HG02759 (cell line): ENCODE data around the gene NR2E3.

Experiments
- ATAC-seq: cut with Tn5 transposase; IDR thresholded peaks from one replicate; pipeline ENCODE4 v1.9.1; 2021; ENCODE audit warnings: mild to moderate bottlenecking, moderate library complexity; ENCODE audit not compliant: unreplicated experiment

NR2E3 gene

DNA sequence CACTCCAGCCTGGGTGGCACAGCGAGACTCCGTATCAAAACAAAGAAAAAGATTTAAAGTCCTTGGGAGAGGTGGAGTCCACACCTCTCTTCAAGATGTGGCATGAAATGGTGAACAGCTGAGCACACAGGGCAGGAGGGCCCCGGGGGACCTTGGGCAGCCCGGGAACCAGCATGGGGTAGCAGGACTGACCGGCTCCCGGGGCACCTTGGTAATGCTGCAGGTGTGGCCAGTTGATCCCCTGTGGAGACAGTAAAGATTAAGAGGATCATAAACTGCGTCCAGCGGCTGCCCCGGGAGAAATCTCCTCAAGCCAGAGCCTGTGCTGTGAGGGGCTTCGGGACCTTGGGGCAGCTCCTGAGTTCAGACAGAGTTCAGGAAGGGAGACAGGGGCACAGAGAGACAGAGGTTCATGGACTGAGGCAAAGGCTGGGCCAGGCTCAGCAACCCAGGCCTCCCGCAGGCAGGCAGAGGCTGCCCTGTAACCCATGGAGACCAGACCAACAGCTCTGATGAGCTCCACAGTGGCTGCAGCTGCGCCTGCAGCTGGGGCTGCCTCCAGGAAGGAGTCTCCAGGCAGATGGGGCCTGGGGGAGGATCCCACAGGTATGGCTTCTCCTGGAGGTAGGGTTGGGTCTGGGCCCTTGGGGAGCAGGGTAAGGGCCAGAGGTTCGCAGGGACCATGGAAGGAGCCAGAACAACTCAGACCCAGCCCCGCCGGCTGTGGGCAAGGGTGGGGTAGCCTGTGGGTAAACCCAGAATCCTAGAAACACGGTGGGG, at the start of gene NR2E3:
TSS of gene NR2E3 (plus strand) at position 299 of the 780 bp plus-strand sequence. CDS start at position 489, 190 bp downstream.
- ATAC-seq = no peak

DNA sequence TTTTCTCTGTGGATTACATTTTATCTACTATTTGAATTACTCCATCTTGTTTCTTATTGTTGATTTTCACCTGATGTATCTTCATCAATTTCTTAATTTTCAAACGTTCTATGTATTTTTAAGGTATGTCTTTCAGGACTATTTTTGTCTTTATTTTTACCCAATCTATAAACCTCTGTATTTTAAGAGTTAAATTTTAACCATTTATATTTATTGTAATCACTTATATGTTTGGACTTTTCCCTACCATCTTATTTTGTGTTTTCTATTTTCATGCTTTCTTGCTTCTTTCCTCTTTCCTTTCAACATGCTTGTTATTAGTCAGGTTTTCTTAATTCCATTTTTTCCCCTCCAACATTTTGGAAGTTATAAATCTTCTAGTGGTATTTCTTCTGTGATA, 49.5 kb upstream of the NR2E3 start:
- no peak for ATAC-seq

GRCh38 chr15:71761649-71762048, 48.7 kb upstream of the NR2E3 start:
- ATAC-seq = no peak

DNA sequence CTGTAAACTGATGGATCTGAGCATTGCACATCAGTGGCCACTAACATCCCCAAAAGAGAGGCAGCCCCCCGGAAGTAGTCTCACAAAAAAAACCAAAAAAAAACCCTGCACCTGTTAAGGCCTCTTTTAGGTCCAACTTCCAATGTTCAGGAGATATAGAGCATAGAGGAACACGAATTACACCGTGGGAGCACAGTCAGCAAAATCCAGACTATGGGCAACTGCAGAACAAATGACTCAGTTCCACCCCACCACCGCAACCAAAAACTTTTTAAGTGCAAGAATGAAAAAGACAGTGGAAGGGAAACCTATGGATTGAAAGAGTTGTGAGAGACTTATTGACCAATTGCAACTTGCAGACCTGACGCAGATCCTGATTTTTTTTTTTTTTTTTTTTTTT, 42.2 kb upstream of the NR2E3 start:
- ATAC-seq = no peak

GRCh38 chr15:71773206-71773859, 37.0 kb upstream of the NR2E3 start:
- ATAC-seq = no peak

DNA sequence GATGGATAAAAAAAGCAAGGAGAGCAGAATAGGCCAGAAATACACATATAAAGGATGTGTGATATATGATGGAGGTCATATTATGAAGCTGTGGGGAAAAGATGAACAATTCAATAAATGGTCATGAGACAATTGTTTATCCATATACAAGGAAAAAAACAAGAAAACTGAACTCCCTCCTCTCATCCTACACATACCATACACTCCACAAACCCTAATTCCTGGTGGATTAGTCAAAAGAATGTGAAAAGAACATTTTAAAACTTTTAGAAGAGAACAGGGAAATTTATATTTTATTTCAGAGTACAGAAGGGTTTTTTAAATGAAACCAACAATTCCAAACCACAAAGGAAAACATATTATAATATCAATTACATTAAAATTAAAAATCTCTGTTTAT, 34.5 kb upstream of the NR2E3 start:
- ATAC-seq = no peak

- ATAC-seq = no peak
Measured at GRCh38 chr15:71776304-71776703, 34.0 kb upstream of the NR2E3 start.

DNA sequence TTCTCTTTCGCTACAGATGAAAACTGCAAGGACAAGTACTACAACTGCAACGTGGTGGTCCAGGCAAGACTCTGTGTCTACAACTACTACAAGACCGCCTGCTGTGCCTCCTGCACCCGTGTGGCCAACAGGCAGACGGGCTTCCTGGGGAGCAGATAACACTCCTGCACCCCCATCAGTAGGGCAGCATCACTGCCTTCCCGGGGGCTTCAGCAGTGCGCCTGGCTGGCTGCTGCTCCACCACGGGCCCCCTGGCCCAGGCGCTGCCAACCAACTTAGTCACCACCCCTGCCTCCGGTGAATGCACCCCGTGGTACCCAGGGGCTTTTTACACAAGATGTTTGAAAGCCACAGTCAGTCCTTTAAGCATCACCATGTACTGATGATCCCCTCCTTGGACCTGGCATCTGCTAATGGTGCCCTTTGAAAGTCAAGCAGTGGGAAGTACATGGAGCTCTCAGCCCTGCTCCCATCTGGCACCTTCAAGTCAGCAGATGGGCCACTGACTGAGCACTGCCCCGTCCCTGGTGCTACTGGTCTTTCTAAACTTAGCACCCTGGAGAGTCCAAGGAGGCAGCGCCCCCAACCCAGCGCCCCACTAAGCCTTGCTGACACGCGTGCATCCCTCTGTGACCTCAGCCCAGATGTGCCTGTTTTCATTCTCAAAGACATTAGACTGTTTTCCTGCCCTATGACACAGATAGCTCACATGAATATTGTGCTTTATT, 33.0 kb upstream of the NR2E3 start:
- ATAC-seq = no peak

DNA sequence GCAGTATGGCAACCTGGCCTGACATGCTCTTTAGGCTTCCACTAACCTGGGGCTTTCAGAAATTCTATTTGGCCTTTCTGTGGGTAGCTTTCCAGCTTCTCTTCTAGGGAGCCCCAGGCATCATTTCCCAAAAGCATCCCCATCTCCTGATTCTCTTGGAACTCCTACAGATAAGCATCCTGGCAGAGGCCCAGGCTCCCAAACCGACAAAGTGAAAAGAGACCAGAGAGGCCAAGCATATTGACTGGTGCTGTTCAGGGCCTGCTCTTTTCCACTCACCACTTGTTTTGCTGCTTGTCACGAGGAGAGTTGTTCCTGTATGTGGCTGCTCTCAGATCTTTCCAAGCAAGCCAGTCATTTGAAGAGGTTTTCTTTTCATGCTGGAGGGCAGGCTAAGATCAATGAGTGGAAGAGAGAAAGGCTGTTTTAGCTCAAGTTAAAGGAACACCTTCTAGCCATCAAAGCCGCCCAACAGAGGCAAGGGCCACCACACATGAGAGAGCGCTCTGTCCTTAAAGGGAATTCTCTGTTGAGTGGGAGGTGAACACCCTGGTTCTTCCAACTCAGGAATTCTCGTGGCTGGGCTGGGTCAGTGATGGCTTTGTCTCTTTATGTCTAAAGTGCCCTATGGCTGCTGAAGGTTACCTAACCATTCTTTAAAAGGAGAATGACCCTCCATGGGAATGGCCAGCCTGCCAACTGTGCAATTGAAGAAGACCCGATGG, 31.1 kb upstream of the NR2E3 start:
- no peak for ATAC-seq

DNA sequence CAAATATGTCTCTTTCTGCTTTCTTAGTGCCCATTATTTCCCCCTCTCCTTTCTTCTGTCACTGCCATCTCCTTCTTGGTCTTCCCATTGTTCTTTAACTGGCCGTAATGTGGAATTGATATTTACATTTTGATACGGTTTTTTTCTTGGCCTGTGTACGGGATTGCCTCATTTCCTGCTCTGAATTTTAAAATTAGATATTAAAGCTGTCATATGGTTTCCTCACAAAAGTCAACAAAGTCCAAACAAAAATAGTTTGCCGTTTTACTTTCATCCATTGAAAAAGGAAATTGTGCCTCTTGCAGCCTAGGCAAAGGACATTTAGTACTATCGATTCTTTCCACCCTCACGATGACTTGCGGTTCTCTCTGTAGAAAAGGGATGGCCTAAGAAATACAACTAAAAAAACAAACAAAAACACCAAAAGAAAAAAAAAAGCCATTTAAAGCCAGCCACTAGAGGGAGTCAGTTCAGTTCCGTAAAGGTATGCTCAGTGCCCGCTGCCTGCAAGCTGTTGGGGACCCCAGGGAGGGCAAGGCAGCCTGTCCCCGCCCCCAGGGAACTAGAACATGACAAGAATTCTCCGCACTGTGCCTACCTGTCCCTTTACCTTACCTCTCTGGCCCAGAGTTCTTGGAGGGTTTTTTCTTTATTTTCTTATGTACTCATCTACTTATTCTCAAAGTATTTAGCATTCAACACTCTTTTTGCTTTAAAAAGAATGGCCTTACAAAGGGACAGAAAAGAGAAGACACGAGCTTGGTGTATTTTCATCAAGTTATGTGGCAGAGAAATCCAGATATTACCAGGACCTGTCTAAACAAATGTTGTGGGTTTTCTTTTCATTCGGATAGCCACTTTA, 30.0 kb upstream of the NR2E3 start:
- ATAC-seq = peak; percentile 57

DNA sequence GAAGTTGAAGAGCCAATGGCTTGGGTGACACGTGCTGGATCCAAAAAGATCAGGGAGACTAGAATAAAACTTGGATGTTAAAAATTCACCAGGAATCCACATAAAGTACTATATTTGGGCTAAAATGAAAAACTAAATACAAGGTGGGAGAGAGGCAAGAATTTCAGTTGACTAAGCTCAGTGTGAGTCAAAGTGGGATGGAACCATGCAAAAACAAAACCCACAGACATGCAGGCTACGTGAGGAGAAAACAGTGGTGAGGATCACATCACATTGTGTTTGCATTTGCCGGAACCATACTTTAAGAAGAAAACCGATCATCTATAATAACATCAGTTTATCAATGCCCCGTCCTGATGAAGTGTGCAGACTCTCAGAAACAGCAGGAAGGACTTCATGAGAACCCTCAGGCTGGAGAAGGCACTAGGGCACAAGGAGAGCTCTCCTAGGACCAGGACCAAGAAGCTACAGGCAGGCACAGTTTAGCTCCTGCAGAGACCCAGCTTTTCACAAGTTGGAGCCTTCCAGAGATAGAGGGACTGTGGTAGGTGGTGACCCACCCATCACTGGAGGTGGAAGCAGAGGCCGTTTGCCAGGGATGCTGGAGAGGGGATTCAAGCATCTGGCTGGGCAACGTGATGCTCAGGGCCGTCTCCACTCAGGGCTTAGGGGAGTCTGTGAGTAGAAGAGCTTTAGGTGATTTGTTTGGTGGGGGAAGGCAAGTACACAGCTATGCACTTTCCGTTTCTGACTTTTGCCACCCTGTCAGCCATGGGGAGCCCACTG, 29.0 kb upstream of the NR2E3 start:
- peak; percentile 48 for ATAC-seq

DNA sequence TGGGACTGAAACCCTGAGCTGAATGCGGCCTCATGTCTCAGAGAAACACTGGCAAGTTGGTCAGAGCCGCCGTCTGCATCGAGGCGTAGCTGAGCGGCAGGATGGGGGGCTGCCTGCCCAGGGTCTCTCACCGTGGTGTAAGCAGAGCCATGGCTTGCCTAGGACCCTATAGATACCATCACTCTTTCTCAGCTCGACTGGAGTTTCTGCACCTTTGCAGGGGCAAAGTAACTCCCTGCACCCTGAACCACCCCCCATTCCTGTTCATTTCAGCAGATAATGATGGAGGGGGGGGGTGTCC, 28.4 kb upstream of the NR2E3 start:
- ATAC-seq = no peak

- no peak for ATAC-seq
Measured at GRCh38 chr15:71782422-71783165, 27.8 kb upstream of the NR2E3 start.

DNA sequence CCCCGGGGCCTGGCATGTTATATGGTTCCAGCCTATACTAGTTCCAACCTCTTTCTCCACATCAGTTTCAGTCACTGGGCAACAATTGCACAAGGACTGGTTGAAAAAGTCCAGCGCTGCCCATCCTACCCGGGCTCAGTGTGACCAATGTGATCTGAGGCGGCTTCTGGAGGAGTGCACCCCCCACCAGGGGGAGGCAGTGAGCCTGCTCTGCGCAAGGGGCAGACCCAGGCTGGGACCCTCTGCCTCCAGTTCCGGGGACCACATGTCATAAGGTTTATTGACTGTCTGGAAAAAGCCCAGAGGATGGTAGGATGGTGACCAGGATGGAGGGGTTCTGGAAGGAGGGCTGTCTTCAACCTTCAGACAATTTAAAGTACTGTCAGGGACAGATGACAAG, 25.6 kb upstream of the NR2E3 start:
- no peak for ATAC-seq

DNA sequence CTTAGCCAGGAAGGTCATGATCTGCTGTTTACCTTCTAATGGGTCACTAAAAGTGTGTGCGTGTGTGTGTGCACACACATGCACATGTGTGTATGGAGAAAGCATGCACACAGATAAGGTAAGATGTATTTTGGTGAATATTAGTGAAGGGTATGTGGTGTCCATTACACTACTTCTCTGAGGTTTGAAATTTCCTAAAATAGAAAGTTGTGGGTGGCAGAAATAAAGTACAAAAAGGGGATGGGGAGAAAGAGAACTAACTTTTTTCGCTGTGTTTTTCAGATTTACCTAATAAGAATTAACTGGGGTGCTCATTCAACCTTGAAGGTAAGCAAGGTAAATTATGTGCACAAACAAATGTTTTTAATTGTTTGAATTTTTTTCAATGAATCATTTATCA, 24.4 kb upstream of the NR2E3 start:
- ATAC-seq = no peak

DNA sequence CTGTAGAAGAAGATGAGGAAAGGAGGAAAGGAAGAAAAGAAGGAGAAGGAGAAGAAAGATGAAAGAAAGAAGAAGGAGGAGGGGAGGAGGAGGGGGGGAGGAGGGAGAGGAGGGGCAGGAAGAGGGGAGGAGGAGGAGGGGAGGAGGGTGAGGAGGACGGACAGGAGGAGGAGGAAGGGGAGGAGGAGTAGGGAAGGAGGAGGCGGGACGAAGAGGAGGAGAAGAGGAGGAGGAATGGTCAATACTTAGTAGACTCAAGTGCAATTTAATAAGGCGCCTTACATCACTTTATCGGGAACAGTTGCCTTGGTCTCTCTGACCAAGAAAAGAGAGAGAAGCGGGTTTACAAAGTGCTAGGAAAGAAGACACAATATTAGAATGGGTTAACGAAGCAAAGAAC, 23.7 kb upstream of the NR2E3 start:
- no peak for ATAC-seq

GRCh38 chr15:71788646-71789579, 21.4 kb upstream of the NR2E3 start:
- ATAC-seq = no peak

DNA sequence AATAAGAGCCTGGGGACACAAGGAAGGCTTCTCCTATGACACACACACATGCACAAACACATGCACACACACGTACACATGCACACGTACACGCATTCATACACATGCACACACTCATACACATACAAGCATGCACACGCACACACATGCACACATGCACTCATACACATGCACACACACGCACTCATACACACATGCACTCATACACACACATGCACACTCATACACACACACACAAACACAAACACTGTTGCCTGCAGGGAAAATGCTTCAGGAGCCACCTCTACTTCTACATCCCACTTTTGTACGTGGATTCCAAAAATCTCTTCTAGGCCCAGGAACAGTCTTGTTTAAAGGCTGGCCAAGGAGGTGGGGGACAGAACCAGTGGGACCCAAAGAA, 20.7 kb upstream of the NR2E3 start:
- ATAC-seq = no peak
